Caco-2 (cell line): ENCODE results near the gene JARID2. TPM values are rescaled to one million over a fixed set of nuclear protein-coding genes. Genes with fewer than 3 reads are reported as not detected.
"Not testable (repeated sequence)": the region's sequence is repeated elsewhere in the genome, so short reads cannot be mapped to it uniquely, and the experiment has no call there.

Source experiments
- BruUV-seq: library from RNA; stranded (reverse); fragments of 400-500 nt; replicated peaks from 2 replicates; lab custom pipeline; 2021; lab: Mats Ljungman, UMichigan
- CTCF ChIA-PET: fragments of 300-600 bp; sonication (Branson Sonifier 250); formaldehyde crosslinking; loops from one replicate; lab custom pipeline; 2022; ENCODE audit warnings: antibody characterized with exemption; lab: Charles Lee
- POLR2A ChIA-PET: fragments of 300-600 bp; sonication (Branson Sonifier 250); formaldehyde crosslinking; loops from one replicate; lab custom pipeline; 2022; ENCODE audit warnings: antibody characterized with exemption; lab: Charles Lee
- DNase-seq, 2 experiments: peaks; one replicate each; pipeline versions ENCODE4 v3.0.0 to v3.0.0-alpha.2; 2020 to 2022
- H3K27me3 ChIP-seq: replicated peaks from 2 replicates; pipeline ENCODE4 v1.6.0; 2011; ENCODE audit warnings: low read length; ENCODE audit not compliant: control insufficient read depth, insufficient read depth
- H3K36me3 ChIP-seq: 2 replicates; pipeline ENCODE4 v1.5.1; 2011; ENCODE audit warnings: low read length; ENCODE audit not compliant: control insufficient read depth, insufficient read depth
- H3K4me1 ChIP-seq: fragments of 250-450 bp; sonication (Bioruptor Pico); 2 replicates; pipeline ENCODE4 v1.5.1; 2020; ENCODE audit warnings: mild to moderate bottlenecking
- H3K4me3 ChIP-seq: 2 replicates; pipeline ENCODE4 v1.5.1; 2011; ENCODE audit warnings: low read depth, mild to moderate bottlenecking, control low read depth, low read length
- H3K9me3 ChIP-seq: fragments of 250-450 bp; sonication (Bioruptor Pico); 2 replicates; pipeline ENCODE4 v1.5.1; 2020; ENCODE audit warnings: mild to moderate bottlenecking, moderate library complexity
- H3K27ac Mint-ChIP-seq: one replicate; pipeline ENCODE4 v1.8.0; 2022; ENCODE audit warnings: mixed read lengths; ENCODE audit not compliant: unreplicated experiment
- H3K27me3 Mint-ChIP-seq: one replicate; pipeline ENCODE4 v1.8.0; 2022; ENCODE audit warnings: mixed read lengths; ENCODE audit not compliant: insufficient read depth, unreplicated experiment
- H3K36me3 Mint-ChIP-seq: one replicate; pipeline ENCODE4 v1.8.0; 2022; ENCODE audit warnings: mild to moderate bottlenecking, mixed read lengths; ENCODE audit not compliant: insufficient read depth, unreplicated experiment
- H3K4me1 Mint-ChIP-seq: one replicate; pipeline ENCODE4 v1.8.0; 2022; ENCODE audit warnings: low read depth, mixed read lengths; ENCODE audit not compliant: unreplicated experiment
- H3K4me3 Mint-ChIP-seq: one replicate; pipeline ENCODE4 v1.8.0; 2022; ENCODE audit warnings: mild to moderate bottlenecking, moderate library complexity, mixed read lengths; ENCODE audit not compliant: unreplicated experiment
- H3K9me3 Mint-ChIP-seq: one replicate; pipeline ENCODE4 v1.8.0; 2022; ENCODE audit warnings: mixed read lengths; ENCODE audit not compliant: unreplicated experiment
- CTCF ChIP-seq, 2 experiments: fragments of 200-600 bp in 1 of 2; IDR thresholded peaks; 1 replicate in 1 of 2; 2 replicates in 1 of 2; pipeline versions ENCODE4 v1.5.1 to v1.8.0; 2011 to 2022; ENCODE audit warnings: antibody characterized with exemption in 1 of 2, control low read depth in 1 of 2, inconsistent platforms in 1 of 2, low read depth in 1 of 2, low read length in 1 of 2, mild to moderate bottlenecking in 1 of 2, moderate library complexity in 1 of 2; ENCODE audit not compliant: insufficient read depth in 1 of 2, severe bottlenecking in 1 of 2, unreplicated experiment in 1 of 2
- intact Hi-C: fragments of 100-400 bp; cut with micrococcal nuclease; formaldehyde crosslinking; loops from one replicate; pipeline ENCODE4 v1.10.0; 2022; ENCODE audit not compliant: unreplicated experiment
- total RNA-seq: library from RNA; stranded (reverse); gene quantifications from 2 replicates; pipeline ENCODE4 v1.2.3, GENCODE V29; 2022

Gene JARID2
- total RNA-seq, 1 experiment from 2014 or later, result 18.3 TPM

- POLR2A ChIA-PET, result no interaction called here
- no peak for TF ChIP-seq CTCF (IDR thresholded peaks at IDR 0.05; ENCODE audit: insufficient read depth in 1 of 2, low read depth in 1 of 2, low read length in 1 of 2, severe bottlenecking in 1 of 2, unreplicated experiment in 1 of 2)
- Mint-ChIP-seq H3K27ac (no peak overlapping the region), H3K4me3 (no peak overlapping the region), H3K27me3 (no peaks in the 10 kb centered on the region), H3K9me3 (no peaks in the 10 kb centered on the region), H3K4me1 (peaks cover 40% of the 10 kb centered on the region), H3K36me3 (no peaks in the 10 kb centered on the region)
- DNase-seq, result no peak
- intact Hi-C loops, result no loop called here
- H3K4me1 ChIP-seq, result peaks cover 19% of the 10 kb centered on the region
- CTCF ChIA-PET, result no interaction called here
- H3K4me3 ChIP-seq, result no peak overlapping the region
- H3K9me3 ChIP-seq, result no peaks in the 10 kb centered on the region
- no peaks in the 10 kb centered on the region for H3K27me3 ChIP-seq
- no TSS peak for BruUV-seq
- H3K36me3 ChIP-seq, result no peaks in the 10 kb centered on the region
These were observed 50.9 kb downstream of the JARID2 start for GRCh38 chr6:15296735-15297134.

GRCh38 chr6:15297167-15297566 is 51.3 kb downstream of the JARID2 start:
- BruUV-seq, H3K27ac Mint-ChIP-seq, POLR2A ChIA-PET, H3K4me3 ChIP-seq, H3K4me3 Mint-ChIP-seq, H3K9me3 ChIP-seq, H3K36me3 Mint-ChIP-seq, H3K9me3 Mint-ChIP-seq, intact Hi-C loops, DNase-seq, H3K27me3 Mint-ChIP-seq, H3K36me3 ChIP-seq, CTCF ChIA-PET, H3K27me3 ChIP-seq: not testable (repeated sequence)
- H3K4me1 Mint-ChIP-seq, result peaks cover 40% of the 10 kb centered on the region
- peaks cover 19% of the 10 kb centered on the region for H3K4me1 ChIP-seq

DNA sequence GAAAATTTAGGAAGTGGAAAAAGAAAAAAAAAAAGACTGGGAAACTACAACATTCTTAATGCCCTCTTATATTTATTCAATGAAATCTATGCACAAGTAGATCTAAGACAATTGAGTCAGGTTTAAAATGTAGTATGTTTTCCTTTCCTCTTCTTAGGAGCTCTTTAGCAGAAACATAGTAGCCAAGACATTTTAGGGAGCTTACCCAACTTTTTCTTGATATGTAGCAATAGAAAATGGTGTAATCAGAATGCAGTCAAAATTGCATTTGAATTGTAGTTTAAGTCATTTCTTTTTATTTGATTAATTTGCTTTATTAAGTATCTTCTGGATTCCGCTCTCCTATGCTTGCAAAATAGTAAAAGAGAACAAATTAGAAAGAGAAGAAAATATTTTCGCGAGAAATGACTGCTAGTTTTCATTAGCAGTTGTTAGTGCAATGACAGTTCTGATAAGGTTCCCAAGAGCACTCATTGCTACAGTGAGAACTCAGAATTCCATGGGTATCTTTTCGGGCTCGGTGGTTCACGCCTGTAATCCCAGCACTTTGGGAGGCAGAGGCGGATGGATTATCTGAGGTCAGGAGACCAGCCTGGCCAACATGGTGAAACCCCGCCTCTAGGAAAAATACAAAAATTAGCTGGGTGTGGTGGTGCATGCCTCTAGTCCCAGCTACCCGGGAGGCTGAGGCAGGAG is 52.2 kb downstream of the JARID2 start:
- no peaks in the 10 kb centered on the region for H3K36me3 Mint-ChIP-seq

More for the DNA sequence above, 52.2 kb downstream of the JARID2 start:
- H3K27ac Mint-ChIP-seq, result no peak overlapping the region
- no peak overlapping the region for H3K4me3 ChIP-seq
- no TSS peak for BruUV-seq
- POLR2A ChIA-PET, result no interaction called here
- H3K36me3 ChIP-seq, result no peaks in the 10 kb centered on the region
- no peak for DNase-seq
- no peak overlapping the region for H3K4me3 Mint-ChIP-seq
- peaks cover 34% of the 10 kb centered on the region for H3K4me1 Mint-ChIP-seq
- H3K4me1 ChIP-seq, result peaks cover 21% of the 10 kb centered on the region
- no peaks in the 10 kb centered on the region for H3K27me3 ChIP-seq
- TF ChIP-seq CTCF (IDR thresholded peaks at IDR 0.05; ENCODE audit: insufficient read depth in 1 of 2, low read depth in 1 of 2, low read length in 1 of 2, severe bottlenecking in 1 of 2, unreplicated experiment in 1 of 2), result no peak
- intact Hi-C loops, result no loop called here
- no peaks in the 10 kb centered on the region for H3K9me3 ChIP-seq
- H3K9me3 Mint-ChIP-seq, result no peaks in the 10 kb centered on the region
- CTCF ChIA-PET, result no interaction called here
- H3K27me3 Mint-ChIP-seq, result no peaks in the 10 kb centered on the region
